ENCODE data around the gene REXO1.

Gene REXO1

GRCh38 chr19:1836458-1837221 is 11.6 kb downstream of the REXO1 start:
- H3K27ac ChIP-seq: no peak overlapping the region
- no peak for DNase-seq (ENCODE audit: low read depth, low spot score)

GRCh38 chr19:1833540-1833939 is 14.7 kb downstream of the REXO1 start:
- DNase-seq (ENCODE audit: low read depth, low spot score): no peak
- no peak overlapping the region for H3K27ac ChIP-seq

- no peak overlapping the region for H3K27ac ChIP-seq
- no peak for DNase-seq (ENCODE audit: low read depth, low spot score)
Observed at GRCh38 chr19:1832046-1832663, 16.1 kb downstream of the REXO1 start.

GRCh38 chr19:1830978-1831377 is 17.3 kb downstream of the REXO1 start:
- DNase-seq (ENCODE audit: low read depth, low spot score): no peak

GRCh38 chr19:1830568-1830967 is 17.7 kb downstream of the REXO1 start:
- DNase-seq (ENCODE audit: low read depth, low spot score): no peak
- H3K27ac ChIP-seq: no peak overlapping the region

More at GRCh38 chr19:1830978-1831377, 17.3 kb downstream of the REXO1 start:
- no peak overlapping the region for H3K27ac ChIP-seq

- DNase-seq (ENCODE audit: low read depth, low spot score): no peak
Observed at GRCh38 chr19:1829958-1830357, 18.3 kb downstream of the REXO1 start.

DNA sequence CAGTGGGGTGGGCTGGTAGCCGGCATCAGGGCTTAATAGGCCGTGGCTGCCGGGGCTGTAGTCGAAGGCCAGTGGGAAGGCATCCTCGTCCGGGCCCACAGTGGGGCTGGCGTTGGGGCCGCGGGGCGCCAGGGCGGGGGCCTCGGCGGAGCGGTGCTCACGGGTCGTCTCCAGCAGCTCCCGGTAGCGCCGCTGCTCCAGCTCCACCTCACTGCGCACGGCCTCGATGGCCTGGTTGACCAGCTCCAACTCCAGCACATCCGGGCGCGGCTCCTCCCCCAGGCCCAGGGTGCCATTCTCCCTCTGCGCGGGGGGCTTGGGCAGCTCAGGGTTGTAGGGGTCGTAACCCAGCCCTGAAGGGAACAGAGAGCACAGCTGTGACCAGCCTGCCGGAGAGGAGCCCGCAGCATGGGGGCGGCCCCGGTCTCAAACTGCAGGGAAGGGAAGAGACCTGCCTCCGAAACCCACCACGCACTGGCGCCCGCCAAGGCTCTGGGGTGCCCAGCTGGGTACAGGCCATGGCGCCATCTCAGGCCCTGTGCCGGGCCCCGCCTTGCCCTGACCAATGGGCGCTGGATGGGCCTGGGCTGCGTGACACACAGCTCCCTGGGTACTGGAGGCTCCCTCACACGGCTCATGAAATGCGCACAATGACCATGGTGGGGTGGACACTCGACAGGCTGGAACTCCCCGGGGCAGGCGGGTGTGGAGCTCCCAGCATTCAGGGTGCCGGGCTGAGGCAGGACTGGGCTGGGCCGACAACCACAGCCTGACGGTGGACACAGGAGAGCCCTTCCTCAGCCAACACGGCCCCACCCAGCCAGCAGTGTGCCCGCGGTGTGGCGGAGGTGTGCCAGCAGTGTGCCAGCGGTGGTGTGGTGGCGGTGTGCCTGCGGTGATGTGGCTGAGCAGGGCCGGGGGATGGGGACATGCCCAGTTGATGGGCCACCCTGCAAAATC is 19.7 kb downstream of the REXO1 start:
- no peak overlapping the region for H3K27ac ChIP-seq
- no peak for DNase-seq (ENCODE audit: low read depth, low spot score)

More at GRCh38 chr19:1829958-1830357, 18.3 kb downstream of the REXO1 start:
- no peak overlapping the region for H3K27ac ChIP-seq

DNA sequence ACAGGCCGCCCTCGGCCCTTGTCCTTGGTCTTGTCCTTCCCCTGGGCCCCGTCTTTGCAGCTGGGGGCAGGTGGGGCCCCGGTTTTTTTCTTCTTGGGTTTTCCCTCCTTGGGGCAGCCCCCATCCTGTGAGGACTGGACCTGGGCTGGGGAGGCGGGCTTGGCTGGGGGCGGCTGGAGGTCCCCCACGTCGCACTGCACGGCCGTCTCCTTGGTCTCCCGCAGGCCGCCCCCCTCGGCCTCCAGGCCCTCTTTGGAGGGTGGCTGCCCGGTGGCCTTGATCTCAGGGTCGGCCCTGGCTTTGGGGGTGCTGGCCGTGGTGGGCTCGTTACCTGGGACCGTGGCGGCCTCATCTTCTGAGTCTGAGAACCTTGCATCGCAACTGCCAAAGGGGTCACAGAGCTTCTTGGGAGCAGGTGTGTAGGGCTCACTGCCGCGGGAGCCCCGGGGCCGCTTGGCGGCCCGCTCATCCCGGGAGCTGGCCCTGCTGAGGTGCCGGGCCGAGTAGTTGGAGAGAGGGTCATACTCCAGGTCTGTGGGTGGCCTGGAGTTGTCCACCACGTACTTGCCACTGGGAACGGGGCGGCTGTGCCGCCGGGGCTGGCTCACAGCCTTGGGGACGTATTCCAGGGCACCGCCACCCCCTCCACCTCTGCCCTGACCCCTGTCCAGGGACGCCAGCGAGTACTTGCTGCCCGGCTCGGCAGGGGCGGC is 20.6 kb downstream of the REXO1 start:
- no peak for DNase-seq (ENCODE audit: low read depth, low spot score)
- no peak overlapping the region for H3K27ac ChIP-seq

- no peak overlapping the region for H3K27ac ChIP-seq
- no peak for DNase-seq (ENCODE audit: low read depth, low spot score)
Observed at GRCh38 chr19:1826557-1827521, 21.4 kb downstream of the REXO1 start.

DNA sequence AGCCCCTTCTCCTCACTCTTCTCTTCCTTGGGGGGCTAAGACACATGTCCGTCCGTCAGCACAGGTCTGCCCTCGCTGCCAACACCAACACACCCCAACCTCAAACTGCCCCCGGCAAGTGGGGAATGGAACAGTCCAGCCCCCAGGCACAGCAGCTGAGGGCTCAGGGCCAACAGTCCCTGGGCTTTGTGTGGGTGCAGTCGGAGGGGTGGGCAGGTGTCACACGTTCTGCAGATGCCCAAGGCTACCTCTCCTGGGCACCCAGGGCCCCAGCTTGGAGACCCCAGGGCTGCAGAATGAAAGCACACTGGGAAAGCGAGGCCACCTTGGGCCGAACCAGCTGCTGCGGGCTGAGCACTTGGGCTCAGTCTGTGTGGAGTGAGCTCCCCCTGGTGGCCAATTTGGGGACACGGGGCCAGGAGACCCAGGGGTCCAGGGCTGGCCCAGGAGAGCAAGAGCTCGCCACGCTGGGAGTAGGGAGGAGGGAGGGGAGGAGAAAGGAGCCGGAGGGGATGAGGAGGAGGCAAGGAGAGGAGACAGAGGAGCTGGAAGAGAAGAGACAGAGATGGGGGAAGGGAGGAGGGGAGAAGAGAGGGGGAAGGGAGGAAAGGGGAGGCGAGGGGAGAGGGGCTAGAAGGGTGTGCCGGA is 22.2 kb downstream of the REXO1 start:
- no peak for DNase-seq (ENCODE audit: low read depth, low spot score)
- H3K27ac ChIP-seq: no peak overlapping the region

DNA sequence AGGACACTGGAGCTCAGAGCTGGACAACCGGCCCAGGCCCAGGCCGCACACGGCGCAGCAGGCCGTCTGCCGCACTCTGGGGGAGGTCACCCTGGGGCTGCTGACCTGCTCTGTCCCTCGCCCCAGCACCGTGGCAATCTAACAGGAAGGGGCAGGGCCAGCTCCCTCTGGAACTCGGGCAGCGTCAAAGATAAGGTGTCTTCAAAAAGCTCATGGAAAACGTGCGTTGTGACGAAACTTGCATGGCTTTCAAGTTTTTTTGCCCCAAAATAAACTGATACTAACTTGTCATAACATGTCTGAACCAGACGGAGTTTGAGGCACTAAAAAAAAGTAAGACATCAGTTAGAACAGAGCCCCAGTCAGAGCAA is 24.0 kb downstream of the REXO1 start:
- H3K27ac ChIP-seq: no peak overlapping the region
- no peak for DNase-seq (ENCODE audit: low read depth, low spot score)

- no peak for DNase-seq (ENCODE audit: low read depth, low spot score)
- H3K27ac ChIP-seq: no peak overlapping the region
Observed at GRCh38 chr19:1823539-1824251, 24.6 kb downstream of the REXO1 start.

- H3K27ac ChIP-seq: no peak overlapping the region
- DNase-seq (ENCODE audit: low read depth, low spot score): no peak
Observed at GRCh38 chr19:1823020-1823419, 25.3 kb downstream of the REXO1 start.

GRCh38 chr19:1822210-1822609 is 26.1 kb downstream of the REXO1 start:
- no peak overlapping the region for H3K27ac ChIP-seq
- DNase-seq (ENCODE audit: low read depth, low spot score): no peak

DNA sequence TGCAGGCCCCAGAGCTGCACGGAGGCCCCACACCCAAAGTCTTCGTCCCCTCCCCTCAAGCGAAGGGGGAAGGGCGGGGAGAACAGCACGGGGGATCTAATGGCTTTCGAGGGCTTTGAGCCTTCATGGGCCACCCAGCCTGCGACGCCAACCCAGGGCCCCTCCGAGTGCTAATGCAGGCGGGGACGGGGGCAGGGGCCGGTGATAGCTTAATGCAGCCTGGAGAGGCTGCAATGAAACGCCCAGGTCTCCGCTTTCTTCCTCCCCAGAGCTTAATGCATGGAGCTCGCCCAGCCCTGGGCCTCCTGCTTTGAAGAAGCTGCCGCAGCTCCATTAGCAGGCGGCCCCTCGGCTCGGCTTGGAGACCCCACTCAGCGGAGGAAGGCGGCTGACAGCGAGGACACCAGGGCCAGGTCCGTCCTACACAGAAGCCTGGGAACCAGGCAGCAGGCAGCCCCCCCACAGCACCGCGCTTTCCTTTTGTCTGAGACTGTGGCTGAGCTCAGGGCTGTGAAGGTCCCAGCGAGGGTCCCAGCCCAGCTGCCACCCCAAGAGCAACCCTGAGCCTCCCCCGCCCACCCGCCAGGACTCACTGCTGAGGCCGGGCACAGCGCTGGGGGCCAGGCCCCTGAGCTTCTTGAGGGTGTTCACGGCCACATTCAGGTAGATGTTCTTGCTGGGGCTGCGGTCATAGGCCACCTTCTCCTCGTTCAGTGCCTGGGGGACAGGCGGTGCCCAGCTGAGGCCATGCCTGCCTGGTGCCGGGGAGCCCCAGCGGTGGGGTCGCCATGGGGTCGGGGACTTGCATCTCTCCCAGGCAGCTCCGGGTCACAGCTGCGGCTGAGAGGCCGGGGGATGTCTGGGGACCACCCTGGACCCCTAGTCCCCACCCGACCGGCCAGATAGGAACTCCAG is 28.7 kb downstream of the REXO1 start:
- no peak overlapping the region for H3K27ac ChIP-seq
- no peak for DNase-seq (ENCODE audit: low read depth, low spot score)

DNA sequence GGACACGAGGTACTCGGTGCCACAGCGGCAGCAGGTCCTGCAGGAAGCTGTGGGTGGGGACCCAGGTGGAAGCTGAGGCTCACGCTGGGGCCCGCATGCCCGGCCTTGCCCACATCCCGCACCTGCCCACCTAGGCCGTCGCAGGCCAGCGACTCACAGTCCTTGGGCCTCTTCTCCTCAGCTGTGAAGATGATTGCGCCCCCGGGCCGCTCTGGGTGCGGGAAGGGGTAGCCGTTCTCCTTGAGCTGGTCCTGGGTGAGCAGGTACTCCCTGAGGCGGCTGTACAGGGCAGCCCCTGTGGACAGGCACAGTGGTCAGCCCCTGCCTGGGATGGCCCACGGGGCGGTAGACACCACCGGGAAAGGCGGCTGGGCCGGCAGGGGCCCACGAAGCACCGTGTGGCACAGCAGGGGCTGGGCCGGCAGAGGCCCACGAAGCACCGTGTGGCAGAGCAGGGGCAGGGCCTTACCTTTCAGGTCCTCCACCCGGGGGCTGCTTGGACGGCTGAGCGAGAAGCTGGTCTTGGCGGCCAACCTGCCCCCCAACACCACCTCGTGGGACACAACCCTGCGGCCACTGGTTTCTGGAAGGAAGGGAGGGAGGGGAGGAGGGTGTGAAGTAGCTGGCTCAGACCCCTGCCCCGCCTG is 29.6 kb downstream of the REXO1 start:
- H3K27ac ChIP-seq: no peak overlapping the region
- DNase-seq (ENCODE audit: low read depth, low spot score): no peak
